GM23338 (cell line): ENCODE measurements around the gene DLGAP3. TPM values are rescaled to one million over a fixed set of nuclear protein-coding genes. Genes with fewer than 3 reads are reported as not detected.

Source experiments
- ATAC-seq: fragments of 200-7000 bp; cut with Tn5 transposase; 3 replicates; pipeline ENCODE4 v1.9.1; 2020
- DNase-seq: peaks from one replicate; pipeline ENCODE4 v3.0.0-alpha.2; 2015; ENCODE audit warnings: low spot score
- H2AFZ ChIP-seq: fragments of 200-600 bp; sonication (generic); 2 replicates; pipeline ENCODE4 v1.8.0; 2016; ENCODE audit warnings: antibody characterized with exemption, mild to moderate bottlenecking, moderate library complexity
- H3F3A ChIP-seq: fragments of 200-600 bp; sonication (generic); replicated peaks from 2 replicates; pipeline ENCODE4 v1.8.0; 2017; ENCODE audit warnings: antibody characterized with exemption, mixed run types, low read depth
- H3K27ac ChIP-seq: fragments of 200-600 bp; sonication (generic); 2 replicates; pipeline ENCODE4 v1.6.1; 2016; ENCODE audit warnings: low read depth
- H3K27me3 ChIP-seq: fragments of 200-600 bp; sonication (generic); 2 replicates; pipeline ENCODE4 v1.8.0; 2016; ENCODE audit warnings: mild to moderate bottlenecking, mixed run types, moderate library complexity; ENCODE audit not compliant: insufficient read depth
- H3K36me3 ChIP-seq: fragments of 200-600 bp; sonication (generic); 2 replicates; pipeline ENCODE4 v1.8.0; 2016; ENCODE audit warnings: mild to moderate bottlenecking; ENCODE audit not compliant: insufficient read depth
- H3K4me1 ChIP-seq: fragments of 200-600 bp; sonication (generic); 2 replicates; pipeline ENCODE4 v1.8.0; 2016; ENCODE audit warnings: mild to moderate bottlenecking, moderate library complexity; ENCODE audit not compliant: insufficient read depth
- H3K4me2 ChIP-seq: fragments of 200-600 bp; sonication (generic); 2 replicates; pipeline ENCODE4 v1.7.1; 2017; ENCODE audit warnings: mixed run types
- H3K4me3 ChIP-seq: fragments of 200-600 bp; sonication (generic); 2 replicates; pipeline ENCODE4 v1.6.1; 2016; ENCODE audit warnings: mixed run types
- H3K79me2 ChIP-seq: fragments of 200-600 bp; sonication (generic); replicated peaks from 2 replicates; pipeline ENCODE4 v1.8.0; 2017; ENCODE audit warnings: mild to moderate bottlenecking; ENCODE audit not compliant: insufficient read depth
- H3K9me2 ChIP-seq: fragments of 200-600 bp; sonication (generic); 2 replicates; pipeline ENCODE4 v1.8.0; 2017; ENCODE audit not compliant: insufficient read depth
- H4K20me1 ChIP-seq: fragments of 200-600 bp; sonication (generic); replicated peaks from 2 replicates; pipeline ENCODE4 v1.8.0; 2017; ENCODE audit warnings: mild to moderate bottlenecking; ENCODE audit not compliant: insufficient read depth
- H3K27ac Mint-ChIP-seq: 2 replicates; pipeline ENCODE4 v1.8.0; 2020; ENCODE audit warnings: inconsistent platforms, mild to moderate bottlenecking, moderate library complexity, mixed read lengths
- H3K27me3 Mint-ChIP-seq: 3 replicates; pipeline ENCODE4 v1.8.0; 2022; ENCODE audit warnings: low read depth, mild to moderate bottlenecking, moderate library complexity, mixed read lengths, inconsistent platforms; ENCODE audit not compliant: insufficient read depth, poor library complexity
- H3K36me3 Mint-ChIP-seq: 3 replicates; pipeline ENCODE4 v1.8.0; 2021; ENCODE audit warnings: low read depth, mild to moderate bottlenecking, inconsistent platforms, moderate library complexity, mixed read lengths
- H3K4me1 Mint-ChIP-seq: 3 replicates; pipeline ENCODE4 v1.8.0; 2020; ENCODE audit warnings: mild to moderate bottlenecking, inconsistent platforms, mixed read lengths
- H3K4me3 Mint-ChIP-seq: 3 replicates; pipeline ENCODE4 v1.8.0; 2021; ENCODE audit warnings: moderate library complexity, mild to moderate bottlenecking, inconsistent platforms, mixed read lengths
- H3K9me3 Mint-ChIP-seq: 3 replicates; pipeline ENCODE4 v1.8.0; 2020; ENCODE audit warnings: moderate library complexity, mild to moderate bottlenecking, inconsistent platforms, mixed read lengths
- CREB1 ChIP-seq: fragments of 250-450 bp; sonication (Bioruptor Pico); IDR thresholded peaks from 2 replicates; pipeline ENCODE4 v1.5.0; 2020; ENCODE audit warnings: low read depth, mild to moderate bottlenecking, moderate library complexity
- CTCF ChIP-seq, 2 experiments: fragments of 200-600 bp in 1 of 2; sonication (generic) in 1 of 2; conservative IDR thresholded peaks; 2 replicates each; pipeline versions ENCODE4 v1.5.1 to v1.6.1; 2016 to 2017; ENCODE audit warnings: antibody characterized with exemption in 2 of 2, low read depth in 2 of 2, mild to moderate bottlenecking in 2 of 2, moderate library complexity in 1 of 2
- EZH2 ChIP-seq: fragments of 200-600 bp; sonication (generic); IDR thresholded peaks from one replicate; pipeline ENCODE4 v1.8.0; 2017; ENCODE audit warnings: antibody characterized with exemption, mild to moderate bottlenecking, low read depth; ENCODE audit not compliant: unreplicated experiment
- JUNB ChIP-seq: IDR thresholded peaks from one replicate; pipeline ENCODE4 v1.6.1; 2016; ENCODE audit warnings: antibody characterized with exemption; ENCODE audit not compliant: unreplicated experiment
- REST ChIP-seq: IDR thresholded peaks from one replicate; pipeline ENCODE4 v1.6.1; 2018; ENCODE audit warnings: antibody characterized with exemption; ENCODE audit not compliant: unreplicated experiment
- STAT1 ChIP-seq: IDR thresholded peaks from one replicate; pipeline ENCODE4 v1.6.1; 2016; ENCODE audit warnings: antibody characterized with exemption; ENCODE audit not compliant: unreplicated experiment
- ZNF331 ChIP-seq: fragments of 250-450 bp; sonication (Bioruptor Pico); IDR thresholded peaks from 2 replicates; pipeline ENCODE4 v1.5.0; 2020; ENCODE audit warnings: low read depth, mild to moderate bottlenecking, moderate library complexity
- ZNF462 ChIP-seq: fragments of 250-450 bp; sonication (Bioruptor Pico); IDR thresholded peaks from 2 replicates; pipeline ENCODE4 v1.5.0; 2020; ENCODE audit warnings: mild to moderate bottlenecking, moderate library complexity
- polyA plus RNA-seq: library from polyadenylated mRNA; unstranded; fragments of >200 nt; fragmentation: Nextera tagmentation; extraction: Ambion mirVana; gene quantifications from 2 replicates; pipeline ENCODE4 v1.2.1, GENCODE V29; 2016
- total RNA-seq: library from RNA; depleted of rRNA; stranded (reverse); fragments of >200 nt; shearing (Covaris generic); gene quantifications from 2 replicates; pipeline ENCODE4 v1.2.3, GENCODE V29; 2014

Gene DLGAP3
- total and polyA plus RNA-seq, 2 experiments from 2014 or later = 7.1 to 13.7 TPM

GRCh38 chr1:34874296-34874952 is 55.0 kb downstream of the DLGAP3 start:
- Histone ChIP-seq H3K4me3 (no peak overlapping the region), H4K20me1 (peaks cover 4% of the 10 kb centered on the region; the same call in 1 of the 2 replicates), H3K79me2 (0 out of 2 replicates have a peak, but pooled peaks cover 3% of the 10 kb centered on the region), H3K4me2 (no peak overlapping the region), H2AFZ (no peak overlapping the region), H3K27me3 (no peaks in the 10 kb centered on the region), H3K9me2 (no peaks in the 10 kb centered on the region), H3K27ac (no peak overlapping the region), H3F3A (no peaks in the 10 kb centered on the region), H3K36me3 (no peaks in the 10 kb centered on the region), H3K4me1 (peaks cover 4% of the 10 kb centered on the region; the same call in 1 of the 2 replicates)
- no peaks in the 10 kb centered on the region for H3K9me3 Mint-ChIP-seq
- peaks cover 9% of the 10 kb centered on the region for H3K27me3 Mint-ChIP-seq
- no peak overlapping the region for H3K4me3 Mint-ChIP-seq
- ATAC-seq (no peak), DNase-seq (no peak)
- peaks cover 6% of the 10 kb centered on the region for H3K4me1 Mint-ChIP-seq
- TF ChIP-seq STAT1 = no peak
- no peak for TF ChIP-seq REST
- no peak for TF ChIP-seq CTCF (conservative IDR thresholded peaks at IDR 0.05; ENCODE audit: low read depth in 2 of 2)
- no peak for TF ChIP-seq CREB1 (CRISPR knock-in tag)
- no peak for TF ChIP-seq EZH2
- no peak for TF ChIP-seq ZNF331 (CRISPR knock-in tag)
- TF ChIP-seq JUNB = no peak
- TF ChIP-seq ZNF462 (CRISPR knock-in tag) = no peak
- no peak overlapping the region for H3K27ac Mint-ChIP-seq
- H3K36me3 Mint-ChIP-seq = no peaks in the 10 kb centered on the region
